ENCODE measurements around the gene BDNF.

BDNF gene

GRCh38 chr11:27705873-27706820 lies 5.9 kb upstream of the BDNF start:
- peak; percentile 30 for DNase-seq

GRCh38 chr11:27703481-27703880 lies 3.2 kb upstream of the BDNF start:
- DNase-seq = peak; percentile 78

- DNase-seq = no peak
Measured at GRCh38 chr11:27702811-27703210, 2.6 kb upstream of the BDNF start.

GRCh38 chr11:27701355-27702105 lies 1.3 kb upstream of the BDNF start:
- peak; percentile 74 for DNase-seq

GRCh38 chr11:27699926-27700350 lies 317 bp downstream of the BDNF start:
- DNase-seq = peak; percentile 9

- peak; percentile 49 for DNase-seq
Measured at GRCh38 chr11:27699242-27699925, 871 bp downstream of the BDNF start.

GRCh38 chr11:27698872-27699241 lies 1.4 kb downstream of the BDNF start:
- DNase-seq = peak; percentile 91

- DNase-seq = peak; percentile 67
Measured at GRCh38 chr11:27697679-27698275, 2.5 kb downstream of the BDNF start.

GRCh38 chr11:27696961-27697360 lies 3.3 kb downstream of the BDNF start:
- peak; percentile 38 for DNase-seq

GRCh38 chr11:27696115-27696514 lies 4.1 kb downstream of the BDNF start:
- DNase-seq = peak; percentile 46

- peak; percentile 39 for DNase-seq
Measured at GRCh38 chr11:27694992-27695391, 5.3 kb downstream of the BDNF start.

GRCh38 chr11:27693398-27693797 lies 6.9 kb downstream of the BDNF start:
- no peak for DNase-seq

- DNase-seq = peak; percentile 62
Measured at GRCh38 chr11:27692781-27693180, 7.5 kb downstream of the BDNF start.

- no peak for DNase-seq
Measured at GRCh38 chr11:27688076-27688475, 12.2 kb downstream of the BDNF start.

GRCh38 chr11:27681664-27682063 lies 18.6 kb downstream of the BDNF start:
- DNase-seq = no peak

- DNase-seq = no peak
Measured at GRCh38 chr11:27679136-27680015, 20.9 kb downstream of the BDNF start.

- peak; percentile 61 for DNase-seq
Measured at GRCh38 chr11:27678242-27678641, 22.0 kb downstream of the BDNF start.

GRCh38 chr11:27677108-27677507 lies 23.1 kb downstream of the BDNF start:
- no peak for DNase-seq

GRCh38 chr11:27673979-27674663 lies 26.1 kb downstream of the BDNF start:
- no peak for DNase-seq

- no peak for DNase-seq
Measured at GRCh38 chr11:27672836-27673464, 27.3 kb downstream of the BDNF start.

Measured in fibroblast of skin of back (primary cell).